Measurements from ENCODE around the gene ZNF821.

DNA sequence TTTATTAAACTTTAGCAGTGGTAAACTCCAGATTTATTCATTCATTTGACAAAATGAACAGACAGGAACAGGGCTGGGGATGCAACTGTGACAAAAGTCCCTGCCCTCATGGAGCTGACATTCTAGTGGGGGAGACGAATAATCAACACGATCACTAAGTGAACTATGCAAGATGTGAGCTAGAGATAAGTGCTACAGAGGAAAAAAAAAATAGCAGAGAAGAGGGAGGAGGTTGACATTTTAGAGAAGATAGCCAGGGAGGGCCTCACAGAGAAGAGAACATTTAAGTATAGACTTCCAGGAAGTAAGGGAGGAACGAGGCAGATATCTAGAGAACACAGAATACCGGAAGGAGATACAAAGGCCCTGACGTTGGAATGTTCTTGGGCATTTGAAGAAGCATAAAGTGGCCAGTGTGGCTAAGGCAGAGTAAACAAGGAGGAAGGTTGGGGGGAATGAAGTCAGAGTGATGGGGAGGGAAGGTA, 57.4 kb downstream of the ZNF821 start:
- TF ChIP-seq EZH2 (IDR thresholded peaks at IDR 0.05; ENCODE audit: borderline replicate concordance) = no peak
- TF ChIP-seq, protein P1, sequence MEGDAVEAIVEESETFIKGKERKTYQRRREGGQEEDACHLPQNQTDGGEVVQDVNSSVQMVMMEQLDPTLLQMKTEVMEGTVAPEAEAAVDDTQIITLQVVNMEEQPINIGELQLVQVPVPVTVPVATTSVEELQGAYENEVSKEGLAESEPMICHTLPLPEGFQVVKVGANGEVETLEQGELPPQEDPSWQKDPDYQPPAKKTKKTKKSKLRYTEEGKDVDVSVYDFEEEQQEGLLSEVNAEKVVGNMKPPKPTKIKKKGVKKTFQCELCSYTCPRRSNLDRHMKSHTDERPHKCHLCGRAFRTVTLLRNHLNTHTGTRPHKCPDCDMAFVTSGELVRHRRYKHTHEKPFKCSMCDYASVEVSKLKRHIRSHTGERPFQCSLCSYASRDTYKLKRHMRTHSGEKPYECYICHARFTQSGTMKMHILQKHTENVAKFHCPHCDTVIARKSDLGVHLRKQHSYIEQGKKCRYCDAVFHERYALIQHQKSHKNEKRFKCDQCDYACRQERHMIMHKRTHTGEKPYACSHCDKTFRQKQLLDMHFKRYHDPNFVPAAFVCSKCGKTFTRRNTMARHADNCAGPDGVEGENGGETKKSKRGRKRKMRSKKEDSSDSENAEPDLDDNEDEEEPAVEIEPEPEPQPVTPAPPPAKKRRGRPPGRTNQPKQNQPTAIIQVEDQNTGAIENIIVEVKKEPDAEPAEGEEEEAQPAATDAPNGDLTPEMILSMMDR (IDR thresholded peaks at IDR 0.05; ENCODE audit: poor library complexity) = no peak
